BLaER1 (cell line): ENCODE measurements around the gene TCIRG1.
A peak's percentile ranks its signal among the peaks of the same experiment; 100 is the strongest.

Source experiments
- H3K27ac ChIP-seq: shearing (Covaris generic); formaldehyde crosslinking; 2 replicates; pipeline ENCODE4 v1.8.1; 2022
- H3K27me3 ChIP-seq: shearing (Covaris generic); formaldehyde crosslinking; 2 replicates; pipeline ENCODE4 v1.8.1; 2022
- H3K36me3 ChIP-seq: shearing (Covaris generic); formaldehyde crosslinking; 2 replicates; pipeline ENCODE4 v1.8.1; 2022
- H3K4me1 ChIP-seq: shearing (Covaris generic); formaldehyde crosslinking; 2 replicates; pipeline ENCODE4 v1.8.1; 2022
- H3K4me2 ChIP-seq: shearing (Covaris generic); formaldehyde crosslinking; 2 replicates; pipeline ENCODE4 v1.8.1; 2022
- H3K4me3 ChIP-seq: shearing (Covaris generic); formaldehyde crosslinking; 2 replicates; pipeline ENCODE4 v1.8.1; 2022
- H3K9ac ChIP-seq: shearing (Covaris generic); formaldehyde crosslinking; 2 replicates; pipeline ENCODE4 v1.8.1; 2022
- H3K9me3 ChIP-seq: shearing (Covaris generic); formaldehyde crosslinking; 2 replicates; pipeline ENCODE4 v1.8.1; 2022
- H4K20me1 ChIP-seq: shearing (Covaris generic); formaldehyde crosslinking; 2 replicates; pipeline ENCODE4 v1.8.1; 2022
- Cebpa-rat ChIP-seq: shearing (Covaris generic); IDR thresholded peaks from 2 replicates; pipeline ENCODE4 v1.8.1; 2022

The TCIRG1 gene

GRCh38 chr11:68099474-68100405 is 60.9 kb downstream of the TCIRG1 start:
- no peak overlapping the region for H3K4me3 ChIP-seq
- H4K20me1 ChIP-seq = peaks cover 73% of the 10 kb centered on the region

More at GRCh38 chr11:68099474-68100405, 60.9 kb downstream of the TCIRG1 start:
- no peaks in the 10 kb centered on the region for H3K27me3 ChIP-seq
- peak overlapping the region; percentile 15; the same call in 1 of the 2 replicates for H3K27ac ChIP-seq
- H3K4me1 ChIP-seq = peaks cover 27% of the 10 kb centered on the region
- peaks cover 7% of the 10 kb centered on the region; the same call in 1 of the 2 replicates for H3K9me3 ChIP-seq
- peaks cover 38% of the 10 kb centered on the region for H3K36me3 ChIP-seq
- TF ChIP-seq Cebpa-rat = no peak
- H3K9ac ChIP-seq = peak overlapping the region; percentile 47
- H3K4me2 ChIP-seq = peak overlapping the region; percentile 76
